K562 (cell line): ENCODE data around the gene HEPACAM. TPM values are rescaled to one million over a fixed set of nuclear protein-coding genes. Genes with fewer than 3 reads are reported as not detected.

ENCODE experiments used
- ATAC-seq: fragments of 200-7000 bp; cut with Tn5 transposase; 3 replicates; pipeline ENCODE4 v1.9.1; 2020; ENCODE audit warnings: moderate library complexity
- BruUV-seq: library from RNA; stranded (reverse); fragments of 400-500 nt; replicated peaks from 2 replicates; lab custom pipeline; 2021; lab: Mats Ljungman, UMichigan
- CTCF ChIA-PET: fragments of 300-600 bp; formaldehyde crosslinking; extraction: SDS; loops from one replicate; lab custom pipeline; 2021; ENCODE audit warnings: low intra/inter-chr PET ratio; lab: Yijun Ruan, JAX
- POLR2A ChIA-PET: fragments of 300-600, 350-650 bp; sonication (Branson Sonifier 250); formaldehyde crosslinking; extraction: SDS; loops from one replicate; lab custom pipeline; 2021; ENCODE audit warnings: antibody characterized with exemption, inconsistent platforms; lab: Yijun Ruan, JAX
- DNase-seq, 4 experiments: peaks; one replicate each; pipeline versions ENCODE4 v3.0.0 to v3.0.0-alpha.2; 2011 to 2018; ENCODE audit warnings: low spot score in 3 of 4, mixed read lengths in 3 of 4; ENCODE audit errors: extremely low read depth in 1 of 4
- FAIRE-seq: peaks from 2 replicates; lab custom pipeline; 2011; peaks lifted over from hg19 to GRCh38; lab: Jason Lieb, UNC
- H2AFZ ChIP-seq: 2 replicates; pipeline ENCODE4 v1.6.0; 2011; ENCODE audit warnings: low read depth, low read length, control low read depth, inconsistent platforms
- H3K27ac ChIP-seq: fragments of 200-600 bp; 3 replicates; pipeline ENCODE4 v1.8.0; 2011; ENCODE audit warnings: low read depth, mild to moderate bottlenecking, control low read depth, inconsistent platforms, low read length, moderate library complexity, mixed read lengths; ENCODE audit errors: extremely low read depth
- H3K27me3 ChIP-seq, 2 experiments: fragments of 300-600 bp in 1 of 2; 2 replicates in 1 of 2; 3 replicates in 1 of 2; pipeline versions ENCODE4 v1.6.0 to v1.8.0; 2011; ENCODE audit warnings: inconsistent platforms in 2 of 2, low read length in 2 of 2, mild to moderate bottlenecking in 1 of 2, mixed read lengths in 1 of 2, moderate library complexity in 1 of 2; ENCODE audit not compliant: control insufficient read depth in 2 of 2, insufficient read depth in 2 of 2
- H3K36me3 ChIP-seq: fragments of 300-600 bp; 3 replicates; pipeline ENCODE4 v1.8.0; 2011; ENCODE audit warnings: mild to moderate bottlenecking, low read length, inconsistent platforms; ENCODE audit not compliant: control insufficient read depth, insufficient read depth
- H3K4me1 ChIP-seq, 2 experiments: fragments of 200-600 bp in 1 of 2; replicated peaks in 1 of 2; 2 replicates in 1 of 2; 3 replicates in 1 of 2; pipeline versions ENCODE4 v1.5.1 to v1.8.0; 2011; ENCODE audit warnings: inconsistent platforms in 2 of 2, low read length in 2 of 2, mild to moderate bottlenecking in 1 of 2, mixed read lengths in 1 of 2, moderate library complexity in 1 of 2; ENCODE audit not compliant: control insufficient read depth in 2 of 2, insufficient read depth in 2 of 2
- H3K4me2 ChIP-seq: 2 replicates; pipeline ENCODE4 v1.6.1; 2011; ENCODE audit warnings: low read length, control low read depth, inconsistent platforms, mixed read lengths; ENCODE audit not compliant: insufficient read depth
- H3K4me3 ChIP-seq: fragments of 200-600 bp; sonication (generic), shearing (Covaris generic); 2 replicates; pipeline ENCODE4 v1.5.1; 2016; ENCODE audit warnings: control low read depth, inconsistent platforms
- H3K79me2 ChIP-seq: fragments of 200-600 bp; 3 replicates; pipeline ENCODE4 v1.8.0; 2011; ENCODE audit warnings: low read length, inconsistent platforms; ENCODE audit not compliant: control insufficient read depth, insufficient read depth
- H3K9ac ChIP-seq, 2 experiments: 2 replicates each; pipeline versions ENCODE4 v1.6.0 to v1.6.1; 2011; ENCODE audit warnings: low read depth in 2 of 2, low read length in 2 of 2, control low read depth in 1 of 2, inconsistent platforms in 1 of 2, mild to moderate bottlenecking in 1 of 2, mixed read lengths in 1 of 2; ENCODE audit not compliant: insufficient read depth in 1 of 2
- H3K9me1 ChIP-seq: one replicate; pipeline ENCODE4 v1.6.0; 2011; ENCODE audit warnings: inconsistent platforms, mild to moderate bottlenecking, low read length, moderate library complexity; ENCODE audit not compliant: control insufficient read depth, insufficient read depth
- H3K9me3 ChIP-seq: replicated peaks from 2 replicates; pipeline ENCODE4 v1.5.1; 2011; ENCODE audit warnings: low read depth, low read length, inconsistent platforms; ENCODE audit not compliant: control insufficient read depth, insufficient read depth
- H4K20me1 ChIP-seq: replicated peaks from 2 replicates; pipeline ENCODE4 v1.6.1; 2011; ENCODE audit warnings: low read length, inconsistent platforms, mixed read lengths; ENCODE audit not compliant: control insufficient read depth, insufficient read depth
- CBFB ChIP-seq: sonication (generic); formaldehyde crosslinking; IDR thresholded peaks from 2 replicates; pipeline ENCODE4 v1.4.0; 2020; ENCODE audit warnings: mild to moderate bottlenecking, missing genetic modification reagents
- CREB5 ChIP-seq: fragments of 250-450 bp; sonication (Bioruptor Pico); IDR thresholded peaks from 2 replicates; pipeline ENCODE4 v1.5.0; 2020; ENCODE audit warnings: mild to moderate bottlenecking
- GABPA ChIP-seq: fragments of 200-800 bp; sonication (Bioruptor generic); conservative IDR thresholded peaks from 2 replicates; pipeline ENCODE4 v1.6.1; 2016; ENCODE audit warnings: low read depth, missing genetic modification characterization, missing compliant biosample characterization
- HNRNPUL1 ChIP-seq: fragments of 200-400 bp; formaldehyde crosslinking; IDR thresholded peaks from 2 replicates; pipeline ENCODE4 v1.6.1; 2017; ENCODE audit warnings: low read length
- ILF3 ChIP-seq: fragments of 450-650 bp; IDR thresholded peaks from 2 replicates; pipeline ENCODE4 v1.6.1; 2018; ENCODE audit warnings: antibody characterized with exemption, mild to moderate bottlenecking, moderate library complexity, borderline replicate concordance
- KAT8 ChIP-seq: fragments of 450-650 bp; IDR thresholded peaks from 2 replicates; pipeline ENCODE4 v1.6.1; 2016; ENCODE audit warnings: low read depth, mild to moderate bottlenecking
- MAZ ChIP-seq, 2 experiments: fragments of 450-650 bp in 1 of 2; sonication (generic) in 1 of 2; formaldehyde crosslinking; IDR thresholded peaks in 1 of 2; conservative IDR thresholded peaks in 1 of 2; 2 replicates each; pipeline versions ENCODE4 v1.4.0 to v1.5.0; 2020; ENCODE audit warnings: mild to moderate bottlenecking in 1 of 2, missing genetic modification reagents in 1 of 2
- NCOA4 ChIP-seq: fragments of 450-650 bp; IDR thresholded peaks from 2 replicates; pipeline ENCODE4 v1.6.1; 2018; ENCODE audit warnings: mild to moderate bottlenecking; ENCODE audit not compliant: partially characterized antibody
- SRSF1 ChIP-seq: fragments of 200-400 bp; formaldehyde crosslinking; IDR thresholded peaks from 2 replicates; pipeline ENCODE4 v1.6.1; 2017; ENCODE audit warnings: mild to moderate bottlenecking, low read depth, low read length, moderate library complexity
- TAF7 ChIP-seq: fragments of 450-650 bp; IDR thresholded peaks from 2 replicates; pipeline ENCODE4 v1.6.1; 2016; ENCODE audit warnings: missing genetic modification characterization, missing compliant biosample characterization
- ZFP91 ChIP-seq: sonication (generic); formaldehyde crosslinking; IDR thresholded peaks from 2 replicates; pipeline ENCODE4 v1.8.0; 2022; ENCODE audit warnings: mild to moderate bottlenecking, missing genetic modification reagents
- ZNF140 ChIP-seq: fragments of 250-450 bp; sonication (Bioruptor Pico); IDR thresholded peaks from 2 replicates; pipeline ENCODE4 v1.8.0; 2021; ENCODE audit warnings: moderate library complexity, mild to moderate bottlenecking, inconsistent platforms
- ZNF780A ChIP-seq: fragments of 250-450 bp; sonication (Bioruptor Pico); IDR thresholded peaks from 2 replicates; pipeline ENCODE4 v1.5.0; 2021; ENCODE audit warnings: mild to moderate bottlenecking
- WGBS: fragments of 100-300 bp; shearing (Covaris generic); methylation state at CpG from one replicate; pipeline ENCODE4 v1.1.6; 2016; ENCODE audit warnings: low coverage, mixed read lengths; ENCODE audit not compliant: insufficient coverage; ENCODE audit errors: missing lambda C conversion rate; 5-methylcytosine and 5-hydroxymethylcytosine counted together
- in situ Hi-C: fragments of 300-500 bp; cut with MboI; formaldehyde crosslinking; loops from 4 replicates; pipeline ENCODE4 v1.15.0; 2018; ENCODE audit warnings: inconsistent platforms, mixed read lengths
- intact Hi-C: fragments of 100-400 bp; cut with micrococcal nuclease; formaldehyde crosslinking; loops from 2 replicates; pipeline ENCODE4 v1.14.2; 2022
- polyA plus RNA-seq, 8 experiments: library from polyadenylated mRNA; depleted of rRNA in 4 of 8; stranded (reverse) in 5 of 8; unstranded in 3 of 8; fragments of >200 nt; fragmentation: Nextera tagmentation in 2 of 8; fragmentation: Illumina TruSeq in 1 of 8; extraction: Ambion mirVana in 2 of 8; extraction: Trizol in 1 of 8; gene quantifications; 2 replicates each; pipeline versions ENCODE4 v1.2.1 to v1.2.3, GENCODE V29; 2011 to 2014; ENCODE audit warnings: inconsistent platforms in 1 of 8, missing spikeins in 1 of 8
- total RNA-seq, 7 experiments: library from RNA; depleted of rRNA in 6 of 7; stranded (reverse); fragments of >200 nt in 6 of 7; fragmentation: Illumina TruSeq in 2 of 7; extraction: Trizol in 2 of 7; gene quantifications; 2 replicates each; pipeline versions ENCODE4 v1.2.1 to v1.2.3, GENCODE V29; 2011 to 2021; ENCODE audit warnings: low replicate concordance in 1 of 7

Gene HEPACAM
- total and polyA plus RNA-seq, 9 of the 15 experiments (the other 6 are each of a cell fraction or from before 2014, with no cell fraction given): not detected

GRCh38 chr11:124874571-124875255 lies 61.1 kb downstream of the HEPACAM start:
- DNase-seq (no peak), FAIRE-seq (no peak), ATAC-seq (no peak)
- ChIA-PET POLR2A (no interaction called here), CTCF (interaction anchor here (0.8 kb wide), 1 partner anchor 231 kb away, joined by 3 read pairs; no protein-coding TSS in a partner anchor)
- Histone ChIP-seq H3K4me2 (no peak overlapping the region), H3K9ac (no peak overlapping the region; a peak in 1 of 4 replicates), H3K9me3 (no peaks in the 10 kb centered on the region), H3K4me1 (peaks cover 0 to 20% of the 10 kb centered on the region in 2 experiments; a peak in 3 of 5 replicates), H3K27me3 (peaks cover 17 to 75% of the 10 kb centered on the region in 2 experiments; a peak in 4 of 5 replicates), H2AFZ (no peak overlapping the region), H3K36me3 (no peaks in the 10 kb centered on the region), H3K79me2 (no peaks in the 10 kb centered on the region), H3K9me1 (no peaks in the 10 kb centered on the region), H3K27ac (no peak overlapping the region), H3K4me3 (no peak overlapping the region), H4K20me1 (no peaks in the 10 kb centered on the region)
- BruUV-seq: no TSS peak
- in situ Hi-C loops (loop anchor here (25.0 kb wide), 1 partner anchor 812 kb away; no protein-coding TSS in a partner anchor), intact Hi-C loops (no loop called here)
- no peak for TF ChIP-seq NCOA4
- WGBS: 19% methylated on average over 7 of the region's 7 CpGs

GRCh38 chr11:124873951-124874350 lies 61.9 kb downstream of the HEPACAM start:
- in situ Hi-C loops: loop anchor here (25.0 kb wide), 1 partner anchor 812 kb away; no protein-coding TSS in a partner anchor
- Histone ChIP-seq H3K36me3 (no peaks in the 10 kb centered on the region), H3K4me3 (no peak overlapping the region), H3K9me1 (no peaks in the 10 kb centered on the region), H3K79me2 (no peaks in the 10 kb centered on the region), H3K9ac (no peak overlapping the region), H4K20me1 (no peaks in the 10 kb centered on the region), H3K27ac (no peak overlapping the region), H3K9me3 (no peaks in the 10 kb centered on the region), H3K4me2 (no peak overlapping the region), H3K27me3 (peaks cover 17 to 75% of the 10 kb centered on the region in 2 experiments; a peak in 4 of 5 replicates), H2AFZ (no peak overlapping the region), H3K4me1 (peaks cover 0 to 19% of the 10 kb centered on the region in 2 experiments; a peak in 3 of 5 replicates)
- WGBS: 5% methylated on average over 8 of the region's 8 CpGs
- POLR2A ChIA-PET: no interaction called here
- DNase-seq (no peak), FAIRE-seq (no peak), ATAC-seq (no peak)
- intact Hi-C loops: no loop called here
- CTCF ChIA-PET: no interaction called here
- BruUV-seq: no TSS peak
- no peak for TF ChIP-seq HNRNPUL1
- TF ChIP-seq CBFB (CRISPR knock-in tag): no peak
- TF ChIP-seq CREB5 (CRISPR knock-in tag): no peak
- TF ChIP-seq TAF7 (tag): no peak
- no peak for TF ChIP-seq ILF3
- no peak for TF ChIP-seq MAZ (CRISPR knock-in tag; conservative IDR thresholded peaks at IDR 0.05 in 1 of 2, IDR thresholded peaks at IDR 0.05 in 1 of 2)
- no peak for TF ChIP-seq SRSF1
- TF ChIP-seq GABPA (tag): no peak
- TF ChIP-seq ZNF140: no peak
- TF ChIP-seq ZNF780A: no peak
- TF ChIP-seq ZFP91 (CRISPR knock-in tag): no peak
- no peak for TF ChIP-seq KAT8
